Hepatocyte (in vitro differentiated cells): ENCODE results near the gene APBB2. TPM values are rescaled to one million over a fixed set of nuclear protein-coding genes. Genes with fewer than 3 reads are reported as not detected.

Source experiments
- DNase-seq: peaks from one replicate; pipeline ENCODE4 v3.0.0-alpha.2; 2016; ENCODE audit warnings: low spot score
- H2AFZ ChIP-seq: fragments of 200-600 bp; sonication (generic); 2 replicates; pipeline ENCODE4 v1.6.0; 2016; ENCODE audit warnings: antibody characterized with exemption, mild to moderate bottlenecking
- H3K27ac ChIP-seq: fragments of 200-600 bp; sonication (generic); 2 replicates; pipeline ENCODE4 v1.5.1; 2016; ENCODE audit warnings: mild to moderate bottlenecking
- H3K27me3 ChIP-seq: fragments of 200-600 bp; sonication (generic); 2 replicates; pipeline ENCODE4 v1.6.1; 2016
- H3K36me3 ChIP-seq: fragments of 200-600 bp; sonication (generic); replicated peaks from 2 replicates; pipeline ENCODE4 v1.5.1; 2016; ENCODE audit warnings: low read depth; ENCODE audit not compliant: insufficient read depth
- H3K4me1 ChIP-seq: fragments of 200-600 bp; sonication (generic); 2 replicates; pipeline ENCODE4 v1.5.1; 2016; ENCODE audit warnings: mild to moderate bottlenecking, moderate library complexity; ENCODE audit not compliant: insufficient read depth
- H3K4me2 ChIP-seq: fragments of 200-600 bp; sonication (generic); 2 replicates; pipeline ENCODE4 v1.6.0; 2016
- H3K4me3 ChIP-seq: fragments of 200-600 bp; sonication (generic); 2 replicates; pipeline ENCODE4 v1.5.1; 2016; ENCODE audit warnings: mild to moderate bottlenecking
- H3K79me2 ChIP-seq: fragments of 200-600 bp; sonication (generic); 2 replicates; pipeline ENCODE4 v1.6.0; 2017; ENCODE audit warnings: mild to moderate bottlenecking
- H3K9me2 ChIP-seq: fragments of 200-600 bp; sonication (generic); replicated peaks from 2 replicates; pipeline ENCODE4 v1.6.0; 2017; ENCODE audit warnings: mild to moderate bottlenecking; ENCODE audit not compliant: insufficient read depth
- H3K9me3 ChIP-seq: fragments of 200-600 bp; sonication (generic); 2 replicates; pipeline ENCODE4 v1.5.1; 2016; ENCODE audit warnings: low read depth, mild to moderate bottlenecking
- H4K20me1 ChIP-seq: fragments of 200-600 bp; sonication (generic); 2 replicates; pipeline ENCODE4 v1.6.0; 2016; ENCODE audit warnings: mild to moderate bottlenecking; ENCODE audit not compliant: insufficient read depth, poor library complexity, severe bottlenecking
- CTCF ChIP-seq: fragments of 200-600 bp; sonication (generic); IDR thresholded peaks from 2 replicates; pipeline ENCODE4 v1.5.1; 2016; ENCODE audit warnings: antibody characterized with exemption, mild to moderate bottlenecking; ENCODE audit not compliant: poor library complexity
- EZH2 ChIP-seq: fragments of 200-600 bp; sonication (generic); IDR thresholded peaks from 2 replicates; pipeline ENCODE4 v1.6.1; 2016; ENCODE audit warnings: antibody characterized with exemption, mild to moderate bottlenecking, borderline replicate concordance
- EZH2phosphoT487 ChIP-seq: fragments of 200-600 bp; sonication (generic); IDR thresholded peaks from one replicate; pipeline ENCODE4 v1.6.1; 2018; ENCODE audit warnings: antibody characterized with exemption, mild to moderate bottlenecking, low read depth, moderate library complexity; ENCODE audit not compliant: unreplicated experiment, severe bottlenecking
- WGBS: methylation state at CpG from one replicate; pipeline ENCODE4 v1.1.6; 2016; ENCODE audit warnings: low lambda C conversion rate; ENCODE audit errors: missing lambda C conversion rate; 5-methylcytosine and 5-hydroxymethylcytosine counted together
- polyA plus RNA-seq: library from polyadenylated mRNA; unstranded; fragments of >200 nt; fragmentation: Nextera tagmentation; extraction: Ambion mirVana; gene quantifications from 2 replicates; pipeline ENCODE4 v1.2.1, GENCODE V29; 2016
- total RNA-seq: library from RNA; depleted of rRNA; stranded (reverse); fragments of >200 nt; gene quantifications from 2 replicates; pipeline ENCODE4 v1.2.3, GENCODE V29; 2014

Gene APBB2
- total and polyA plus RNA-seq, 2 experiments from 2014 or later = 23.4 to 47.5 TPM

GRCh38 chr4:41183021-41183553 is 31.3 kb downstream of the APBB2 start:
- H3K79me2 ChIP-seq = peaks cover 97% of the 10 kb centered on the region
- no peaks in the 10 kb centered on the region for H3K9me2 ChIP-seq
- H3K27me3 ChIP-seq = no peaks in the 10 kb centered on the region
- H2AFZ ChIP-seq = no peak overlapping the region
- H3K27ac ChIP-seq = no peak overlapping the region
- no peak overlapping the region for H3K4me2 ChIP-seq
- DNase-seq = no peak
- no peak overlapping the region for H3K4me3 ChIP-seq
- no peaks in the 10 kb centered on the region for H3K9me3 ChIP-seq
- H3K36me3 ChIP-seq = no peaks in the 10 kb centered on the region
- no peaks in the 10 kb centered on the region for H4K20me1 ChIP-seq
- WGBS = 96% methylated on average over 4 of the region's 4 CpGs
- peaks cover 36% of the 10 kb centered on the region for H3K4me1 ChIP-seq
- TF ChIP-seq EZH2 = no peak
- TF ChIP-seq EZH2phosphoT487 = no peak
- TF ChIP-seq CTCF = no peak

GRCh38 chr4:41181037-41181436 is 33.3 kb downstream of the APBB2 start:
- Histone ChIP-seq H3K27me3 (no peaks in the 10 kb centered on the region), H3K79me2 (peaks cover 87% of the 10 kb centered on the region), H3K4me1 (peaks cover 45% of the 10 kb centered on the region), H2AFZ (no peak overlapping the region), H4K20me1 (no peaks in the 10 kb centered on the region), H3K4me2 (no peak overlapping the region), H3K9me3 (no peaks in the 10 kb centered on the region), H3K36me3 (no peaks in the 10 kb centered on the region), H3K27ac (no peak overlapping the region), H3K9me2 (no peaks in the 10 kb centered on the region), H3K4me3 (no peak overlapping the region)
- DNase-seq = no peak
- no peak for TF ChIP-seq CTCF
- no peak for TF ChIP-seq EZH2
- no peak for TF ChIP-seq EZH2phosphoT487
- 95% methylated on average over 6 of the region's 6 CpGs for WGBS

GRCh38 chr4:41179498-41180195 is 34.7 kb downstream of the APBB2 start:
- no peaks in the 10 kb centered on the region for H3K9me2 ChIP-seq
- peaks cover 87% of the 10 kb centered on the region for H3K79me2 ChIP-seq
- H3K36me3 ChIP-seq = no peaks in the 10 kb centered on the region
- peak overlapping the region; percentile 1 for H3K4me2 ChIP-seq
- no peak overlapping the region for H2AFZ ChIP-seq
- no peaks in the 10 kb centered on the region for H4K20me1 ChIP-seq
- H3K4me1 ChIP-seq = peaks cover 47% of the 10 kb centered on the region
- TF ChIP-seq EZH2 = no peak
- TF ChIP-seq CTCF = no peak
- TF ChIP-seq EZH2phosphoT487 = no peak
- WGBS = 56% methylated on average over 4 of the region's 4 CpGs
- no peak overlapping the region for H3K4me3 ChIP-seq
- no peaks in the 10 kb centered on the region for H3K27me3 ChIP-seq
- no peak for DNase-seq
- H3K9me3 ChIP-seq = no peaks in the 10 kb centered on the region
- H3K27ac ChIP-seq = no peak overlapping the region
